NCI-H1092 (cell line): ENCODE results near the gene MYO1H.
"Not testable (repeated sequence)": the region's sequence is repeated elsewhere in the genome, so short reads cannot be mapped to it uniquely, and the experiment has no call there.

Source experiments
- DNase-seq: peaks from one replicate; lab custom pipeline; 2025; lab: John Stamatoyannopoulos, UW

The MYO1H gene

DNA sequence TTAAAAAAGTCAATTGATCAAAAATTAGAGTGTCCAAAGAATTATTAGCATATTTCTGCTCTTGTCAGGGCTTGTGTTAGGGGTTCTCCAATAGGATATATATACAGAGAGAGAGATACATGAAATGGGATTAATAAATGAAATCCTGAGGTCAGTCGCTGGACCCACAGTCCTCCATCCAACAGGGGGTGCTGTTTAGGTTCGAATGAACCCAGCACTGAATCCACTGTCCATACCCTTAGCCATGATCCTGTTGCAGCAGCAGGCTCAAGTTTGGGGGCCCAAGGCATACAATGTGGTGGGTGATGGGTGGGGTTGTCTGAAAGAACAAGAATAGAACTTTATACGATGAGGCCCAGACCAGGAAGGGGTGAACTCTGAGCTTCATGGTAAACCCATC, 780 bp upstream of the MYO1H start:
- no peak for DNase-seq

- DNase-seq, result no peak
These were observed 4.5 kb downstream of the MYO1H start for GRCh38 chr12:109352184-109352583.

GRCh38 chr12:109356577-109356976, 8.9 kb downstream of the MYO1H start:
- DNase-seq, result no peak

DNA sequence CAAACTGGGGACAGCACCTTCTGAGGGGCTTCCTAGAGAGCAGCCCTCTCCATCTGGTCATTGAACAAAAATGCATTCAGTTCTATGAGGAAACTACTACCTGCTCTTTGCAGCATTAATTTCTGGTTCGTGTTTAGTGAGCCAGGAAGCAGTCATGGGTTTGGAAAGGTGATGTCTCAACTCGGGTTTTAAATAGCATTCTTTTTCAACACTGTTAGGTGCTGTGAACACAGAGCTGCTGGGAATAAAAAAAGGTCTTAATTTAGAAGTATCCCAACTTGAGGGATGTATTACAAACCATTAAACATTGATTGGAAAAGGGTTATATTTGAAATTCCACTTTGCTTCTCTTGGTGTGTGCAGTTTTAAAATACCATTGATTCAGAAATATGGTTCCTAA, 9.3 kb downstream of the MYO1H start:
- DNase-seq, result no peak

DNA sequence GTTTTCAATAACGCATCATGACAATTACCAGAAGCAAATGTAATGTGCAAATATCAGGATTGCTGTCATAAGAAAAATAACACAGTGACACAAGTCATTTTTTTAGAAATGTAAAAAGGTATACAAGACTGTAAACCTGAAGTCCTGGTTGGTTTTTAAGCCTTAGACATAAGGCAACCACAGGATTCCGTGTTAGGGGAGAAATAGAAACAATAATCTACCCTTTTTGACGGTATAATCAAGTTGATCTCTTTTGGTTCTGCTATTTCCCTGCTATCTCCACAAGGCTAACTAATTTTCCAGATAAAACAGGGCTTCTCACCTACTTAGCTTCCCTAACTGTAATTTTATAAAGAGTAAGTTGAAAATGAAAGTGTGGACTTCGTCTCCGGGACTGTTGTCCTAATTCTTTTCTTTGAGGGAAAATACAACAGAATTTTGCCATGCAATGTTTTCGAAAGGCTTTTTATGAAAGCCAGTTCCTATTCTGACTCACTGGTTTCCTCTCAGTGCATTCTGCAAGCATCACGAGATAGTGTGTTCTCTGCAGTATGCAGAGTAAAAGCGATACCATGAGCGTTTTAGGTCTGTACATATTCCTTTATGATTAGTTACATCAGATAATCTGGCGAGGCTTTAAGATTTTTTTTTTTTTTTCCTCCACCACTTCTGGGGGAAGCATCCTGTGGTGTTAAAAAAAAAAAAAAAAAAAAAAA, 10.6 kb downstream of the MYO1H start:
- DNase-seq, result no peak

DNA sequence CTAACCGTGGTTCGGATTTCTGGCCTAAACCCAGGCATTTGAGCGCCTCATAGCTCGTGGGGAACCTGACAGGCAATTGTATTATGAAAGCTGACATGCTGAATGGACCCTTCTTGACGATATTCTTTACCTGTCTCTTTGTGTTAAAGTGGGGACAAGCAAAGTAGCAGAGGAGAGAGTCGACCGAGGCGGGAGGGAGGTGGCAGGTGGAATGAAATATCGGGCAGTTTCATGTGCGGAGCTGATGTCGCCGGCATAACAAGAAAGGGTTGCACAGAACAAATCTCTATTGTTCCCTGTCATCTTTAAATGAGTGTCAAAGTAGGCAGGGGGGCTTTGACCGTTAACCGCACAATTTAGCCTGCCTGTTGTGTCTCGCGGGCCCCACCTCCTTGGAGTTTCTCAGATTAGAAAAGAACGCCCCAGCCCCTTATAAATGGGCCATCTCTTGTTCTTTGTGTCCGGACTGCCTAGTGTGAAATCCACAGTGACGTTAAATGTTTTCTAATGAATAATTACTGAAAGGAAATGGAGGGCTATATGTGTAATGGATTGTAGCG, 11.5 kb downstream of the MYO1H start:
- no peak for DNase-seq

- DNase-seq, result no peak
These were observed 22.1 kb downstream of the MYO1H start for GRCh38 chr12:109369831-109370230.

DNA sequence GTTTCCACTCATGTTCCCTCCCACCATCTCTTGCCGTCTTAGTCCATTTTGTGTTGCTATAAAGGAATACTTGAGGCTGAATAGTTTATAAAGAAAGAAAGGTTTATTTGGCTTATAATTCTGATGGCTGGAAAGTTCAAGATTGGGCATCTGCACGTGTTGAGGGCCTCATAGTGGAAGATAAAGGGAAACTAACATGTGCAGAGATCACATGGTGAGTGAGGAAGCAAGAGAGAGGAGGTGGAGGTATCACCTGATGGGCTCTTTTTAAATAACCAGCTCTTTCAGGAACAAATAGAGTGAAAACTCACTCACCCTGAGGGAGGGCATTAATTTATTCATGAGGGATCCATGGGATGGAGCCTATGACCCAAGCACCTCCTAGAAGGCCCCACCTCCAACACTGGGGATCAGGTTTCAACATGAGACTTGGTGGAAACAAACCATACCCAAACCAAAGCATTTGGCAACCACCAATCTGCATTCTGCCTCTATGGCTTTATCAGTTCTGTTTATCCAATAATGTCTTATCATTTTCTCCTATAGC, 29.5 kb downstream of the MYO1H start:
- no peak for DNase-seq

DNA sequence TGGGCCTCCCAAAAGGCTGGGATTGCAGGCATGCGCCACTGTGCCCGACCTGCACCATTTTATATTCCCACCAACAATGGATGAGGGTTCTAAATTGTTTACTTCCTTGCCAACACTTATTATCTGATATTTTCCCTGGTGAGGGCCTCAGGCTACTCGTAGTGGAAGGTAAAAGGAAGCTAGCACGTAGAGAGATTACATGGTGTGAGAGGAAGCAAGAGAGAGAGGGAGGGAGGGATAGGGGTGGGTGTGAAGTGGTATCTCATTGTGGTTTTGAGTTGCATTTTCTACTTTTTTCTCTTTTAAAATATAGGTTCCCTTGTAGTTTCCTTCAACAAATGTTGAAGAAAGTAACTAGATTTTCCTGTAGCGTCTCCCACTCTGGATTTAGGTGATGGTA, 30.9 kb downstream of the MYO1H start:
- no peak for DNase-seq

GRCh38 chr12:109382031-109382430, 34.3 kb downstream of the MYO1H start:
- no peak for DNase-seq

GRCh38 chr12:109383240-109383639, 35.5 kb downstream of the MYO1H start:
- DNase-seq, result no peak

GRCh38 chr12:109385339-109386058, 37.8 kb downstream of the MYO1H start:
- no peak for DNase-seq

GRCh38 chr12:109386059-109386433, 38.3 kb downstream of the MYO1H start:
- no peak for DNase-seq

DNA sequence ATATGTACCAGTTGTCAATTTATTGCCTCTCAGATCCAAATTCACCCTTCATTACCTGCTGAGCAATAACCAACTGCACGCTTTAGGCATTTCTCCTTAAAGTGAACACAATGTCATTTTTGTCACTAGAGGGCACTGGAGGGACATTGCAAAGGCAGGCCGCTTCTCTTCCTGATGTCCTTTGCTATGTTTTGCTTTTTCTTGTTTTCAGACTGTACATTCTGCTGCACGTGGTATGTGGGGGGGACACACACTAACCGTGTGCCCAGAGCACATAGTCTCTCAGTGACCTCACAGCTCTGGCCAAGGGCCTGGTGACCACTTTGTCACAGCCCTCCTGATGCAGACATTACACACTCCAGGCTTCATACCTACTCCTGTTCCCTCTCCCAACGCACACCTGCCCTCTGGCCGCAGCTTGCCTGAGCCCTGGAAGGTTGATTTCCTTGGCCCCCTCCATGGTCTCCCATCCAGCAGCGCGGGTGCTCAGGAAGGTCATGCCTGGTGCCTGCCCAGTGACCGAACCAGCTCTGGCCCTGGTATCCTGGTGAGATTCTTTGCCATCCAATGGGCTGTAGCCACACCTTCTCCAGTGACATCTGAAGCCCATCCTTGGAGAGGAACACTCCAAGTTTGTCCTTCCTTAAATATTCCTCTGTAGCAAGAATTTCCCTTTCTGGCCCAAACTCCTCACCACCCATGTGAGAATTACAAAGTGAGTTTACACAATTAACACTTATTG, 39.9 kb downstream of the MYO1H start:
- no peak for DNase-seq

DNA sequence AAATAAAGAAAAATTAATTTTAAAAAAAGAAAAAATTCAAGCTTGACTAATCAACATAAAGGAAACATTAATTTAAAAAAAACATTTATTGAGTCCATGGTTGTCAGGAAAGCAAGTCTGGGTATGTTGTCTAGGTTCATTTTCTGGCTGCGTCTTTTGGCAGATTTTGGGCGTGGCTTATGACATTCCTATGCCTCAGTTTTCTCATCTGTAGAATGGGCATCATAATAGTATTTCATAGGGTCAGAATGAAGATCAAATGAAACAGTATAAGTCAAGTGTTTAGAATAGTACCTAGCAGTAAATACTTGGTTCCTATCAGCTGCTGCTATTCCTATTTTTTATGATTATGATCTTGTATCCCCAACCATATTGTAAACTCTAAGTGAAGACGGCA, 40.5 kb downstream of the MYO1H start:
- DNase-seq, result no peak

- DNase-seq, result no peak
These were observed 41.4 kb downstream of the MYO1H start for GRCh38 chr12:109389146-109389545.

- DNase-seq, result peak; percentile 34
These were observed 46.0 kb downstream of the MYO1H start for GRCh38 chr12:109393437-109394345.

DNA sequence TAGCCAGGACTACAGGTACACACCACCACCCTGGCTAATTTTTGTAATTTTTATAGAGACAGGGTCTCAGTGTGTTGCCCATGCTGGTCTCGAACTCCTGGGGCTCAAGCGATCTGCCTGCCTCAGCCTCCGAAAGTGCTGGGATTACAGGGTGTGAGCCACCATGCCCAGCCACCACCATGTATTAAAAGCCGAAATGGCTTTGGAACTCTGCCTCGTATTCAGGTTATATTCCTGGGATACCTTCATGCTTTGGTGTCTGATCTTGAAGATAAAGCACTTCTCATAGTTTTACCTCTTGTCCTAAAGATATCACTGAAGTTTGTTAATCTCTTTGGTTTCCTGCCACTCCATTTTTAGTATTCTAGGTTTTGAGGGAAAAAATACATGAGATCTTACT, 47.2 kb downstream of the MYO1H start:
- DNase-seq, result no peak

DNA sequence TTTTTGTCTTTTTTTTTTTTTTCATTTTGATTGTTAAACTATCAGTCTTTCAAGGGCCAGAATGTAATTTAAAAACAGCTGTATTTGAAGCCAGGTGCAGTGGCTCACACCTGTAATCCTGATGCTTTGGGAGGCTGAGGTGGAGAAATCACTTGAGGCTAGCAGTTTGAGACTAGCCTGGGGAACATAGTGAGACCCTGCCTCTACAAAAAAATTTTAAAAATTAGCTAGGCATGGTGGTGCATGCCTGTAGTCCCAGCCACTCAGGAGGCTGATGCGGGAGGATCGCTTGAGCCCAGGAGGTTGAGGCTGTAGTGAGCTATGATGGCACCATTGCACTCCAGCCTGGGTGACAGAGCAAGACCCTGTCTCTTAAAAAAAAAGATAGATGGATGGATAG, 57.1 kb downstream of the MYO1H start:
- not testable (repeated sequence) for DNase-seq

DNA sequence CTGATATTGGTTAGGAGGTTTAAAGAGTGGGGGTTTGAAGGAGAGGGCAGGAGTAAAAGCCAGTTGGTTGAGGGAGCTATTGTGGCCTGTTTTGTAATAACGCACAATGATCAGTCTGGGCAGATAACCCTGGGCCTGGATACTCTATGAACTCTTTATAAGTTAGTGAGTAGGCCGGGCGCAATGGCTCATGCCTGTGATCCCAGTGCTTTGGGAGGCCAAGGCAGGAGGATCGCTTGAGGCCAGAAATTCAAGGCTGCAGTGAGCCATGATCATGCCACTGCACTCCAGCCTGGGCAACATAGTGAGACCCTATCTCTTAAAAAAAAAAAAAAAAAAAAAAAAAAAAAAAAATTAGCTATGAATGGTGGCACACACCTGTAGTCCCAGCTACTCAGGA, 58.4 kb downstream of the MYO1H start:
- DNase-seq, result not testable (repeated sequence)

GRCh38 chr12:109418848-109419480, 71.3 kb downstream of the MYO1H start:
- no peak for DNase-seq
